AG10803 (cell line): ENCODE data around the gene GALNT2.

ENCODE experiments used
- DNase-seq: peaks from one replicate; pipeline ENCODE4 v3.0.0; 2010; ENCODE audit warnings: low read depth
- H3K4me3 ChIP-seq: 2 replicates; pipeline ENCODE4 v1.5.1; 2011; ENCODE audit warnings: mild to moderate bottlenecking, low read length, control low read depth
- CTCF ChIP-seq: conservative IDR thresholded peaks from 2 replicates; pipeline ENCODE4 v1.5.1; 2011; ENCODE audit warnings: mild to moderate bottlenecking, low read length, control low read depth, inconsistent platforms

Gene GALNT2

GRCh38 chr1:230248016-230248888, 181.2 kb downstream of the GALNT2 start:
- H3K4me3 ChIP-seq, result no peak overlapping the region
- DNase-seq, result no peak
- TF ChIP-seq CTCF, result no peak

DNA sequence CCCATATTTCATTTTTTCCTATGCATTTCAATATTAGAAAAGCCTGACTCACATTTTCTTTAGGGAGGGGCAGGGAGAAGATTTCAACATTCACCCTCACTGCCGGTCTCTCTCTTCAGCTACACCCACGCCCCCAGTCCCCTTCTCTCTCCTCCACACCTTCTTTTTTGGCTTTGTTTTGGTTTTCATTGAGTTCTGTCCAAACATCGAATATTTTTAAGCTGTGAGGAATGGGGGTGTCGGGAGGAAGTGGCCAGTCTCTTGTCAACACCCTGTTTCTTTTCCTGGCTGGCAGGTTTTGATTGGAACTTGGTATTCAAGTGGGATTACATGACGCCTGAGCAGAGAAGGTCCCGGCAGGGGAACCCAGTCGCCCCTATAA, 181.8 kb downstream of the GALNT2 start:
- no peak for TF ChIP-seq CTCF
- no peak for DNase-seq
- no peak overlapping the region for H3K4me3 ChIP-seq

GRCh38 chr1:230249695-230250480, 182.8 kb downstream of the GALNT2 start:
- TF ChIP-seq CTCF, result no peak
- no peak overlapping the region for H3K4me3 ChIP-seq
- no peak for DNase-seq

DNA sequence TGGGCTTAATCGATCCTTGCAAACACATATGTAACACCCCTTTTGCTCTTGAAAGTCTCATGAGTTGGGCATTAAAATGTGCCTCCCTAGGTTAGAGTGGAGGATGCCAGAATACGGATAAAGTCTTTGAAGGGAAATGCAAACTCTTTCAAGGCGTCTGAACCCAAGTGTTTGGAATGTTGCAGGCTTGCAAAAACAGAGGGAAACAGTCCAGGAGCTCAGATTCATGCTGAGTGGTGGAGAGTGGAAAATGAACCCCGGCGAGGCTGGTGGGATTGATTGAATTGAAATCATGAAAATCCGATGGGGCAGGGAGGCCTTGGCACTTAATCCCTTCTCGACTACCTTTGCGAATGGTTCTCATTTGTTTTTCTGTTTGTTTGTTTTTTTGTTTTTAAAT, 183.6 kb downstream of the GALNT2 start:
- no peak for TF ChIP-seq CTCF
- no peak overlapping the region for H3K4me3 ChIP-seq
- no peak for DNase-seq

GRCh38 chr1:230251644-230252191, 184.7 kb downstream of the GALNT2 start:
- DNase-seq, result no peak
- no peak for TF ChIP-seq CTCF
- H3K4me3 ChIP-seq, result no peak overlapping the region

- H3K4me3 ChIP-seq, result no peak overlapping the region
- DNase-seq, result no peak
- no peak for TF ChIP-seq CTCF
These were observed 186.1 kb downstream of the GALNT2 start for GRCh38 chr1:230253150-230253549.
